Kidney tubule cell (primary cell): ENCODE data around the gene RFX8.
"Not testable (repeated sequence)": the region's sequence is repeated elsewhere in the genome, so short reads cannot be mapped to it uniquely, and the experiment has no call there.

Source experiments
- DNase-seq: peaks from one replicate; pipeline ENCODE4 v3.0.0-alpha.2; 2018; ENCODE audit warnings: low spot score

Gene RFX8

DNA sequence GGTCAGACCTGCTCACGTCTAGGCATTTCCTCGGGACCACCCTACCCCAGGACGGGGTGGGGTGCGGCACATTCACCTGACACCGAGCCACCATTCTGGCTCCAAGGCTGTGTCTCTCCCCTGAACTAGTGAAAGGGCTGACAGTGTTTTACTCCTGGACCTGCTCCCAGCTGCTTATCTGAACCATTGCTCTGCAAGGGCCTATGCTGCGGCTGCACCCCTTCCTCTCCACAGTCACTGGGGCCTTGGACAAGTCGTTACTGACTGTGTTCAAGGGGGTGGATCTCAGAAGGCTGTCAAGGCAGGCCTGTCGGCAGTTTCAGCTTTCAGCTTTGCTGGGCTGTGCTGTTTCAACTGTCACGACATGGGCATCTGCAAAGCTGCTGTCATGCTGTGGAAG, 99.3 kb downstream of the RFX8 start:
- DNase-seq: no peak

DNA sequence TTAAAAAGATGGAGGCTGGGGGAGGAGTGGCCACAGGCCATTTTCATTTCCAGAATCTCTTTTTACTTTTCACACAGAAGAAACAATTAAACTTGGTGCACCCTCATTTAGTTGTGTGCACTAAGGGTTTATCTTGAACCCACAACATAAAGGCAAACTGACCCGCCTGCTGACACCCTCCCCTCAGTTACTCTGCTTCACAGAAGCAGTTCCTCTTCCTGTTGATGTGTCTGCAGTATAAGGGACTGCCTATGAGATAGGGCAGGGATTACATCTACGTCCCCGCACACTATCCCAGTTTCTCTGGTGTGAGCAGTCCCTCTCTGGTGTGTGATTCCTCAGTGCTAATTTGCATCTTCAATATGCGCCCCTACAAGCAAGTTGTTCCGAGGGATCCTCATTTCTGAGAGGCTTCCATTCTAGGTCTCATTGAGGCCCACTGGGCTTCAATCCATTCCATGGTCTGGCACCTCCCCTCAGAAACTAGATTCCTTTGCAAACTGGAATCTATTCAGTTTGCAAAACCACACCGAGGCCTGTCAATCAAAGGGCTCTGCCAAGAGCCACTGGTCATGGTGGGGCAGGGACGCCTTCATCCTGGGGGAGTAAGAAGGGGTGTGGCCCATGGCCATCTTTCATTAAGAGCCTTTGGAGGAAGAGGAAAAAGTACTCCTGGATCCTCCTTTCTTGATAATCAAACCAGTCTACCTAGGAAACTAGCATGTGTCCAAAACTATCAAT, 99.9 kb downstream of the RFX8 start:
- DNase-seq: no peak

DNA sequence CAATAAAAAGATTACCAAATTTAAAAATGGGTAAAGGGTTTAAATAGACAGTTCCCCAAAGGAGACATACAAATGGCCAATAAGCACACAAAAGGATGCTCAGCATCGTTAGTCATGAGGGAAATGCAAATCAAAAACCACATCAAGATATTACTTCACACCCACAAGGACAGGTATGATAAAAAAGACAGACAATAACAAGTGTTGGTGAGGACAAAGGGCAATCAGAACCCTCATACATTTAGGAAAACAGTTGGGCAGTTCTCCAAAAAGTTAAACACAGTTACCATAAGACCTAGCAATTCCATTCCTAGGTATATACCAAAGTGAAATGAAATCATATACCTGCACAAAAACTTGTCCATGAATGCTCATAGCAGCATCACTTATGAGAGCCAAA, 102.1 kb downstream of the RFX8 start:
- DNase-seq: no peak

DNA sequence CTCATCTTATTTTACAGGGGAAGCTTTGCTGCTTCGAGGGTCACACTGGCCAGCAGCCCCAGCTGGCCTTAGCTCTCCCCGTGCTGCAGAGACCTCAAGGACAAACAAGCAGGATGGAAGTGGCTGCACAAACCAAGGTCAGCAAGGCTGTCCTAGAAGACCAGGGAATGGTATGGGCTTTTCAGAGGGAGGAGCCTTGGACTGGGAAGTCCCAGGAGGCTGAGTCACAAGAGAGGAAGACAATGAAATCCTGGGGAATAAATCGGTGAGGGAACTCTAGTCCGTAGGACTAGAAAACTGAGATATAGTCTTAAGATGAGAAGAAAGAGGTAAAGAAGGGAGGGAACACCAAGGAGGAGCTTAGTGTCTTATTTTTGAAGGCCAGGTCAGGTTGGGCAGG, 103.3 kb downstream of the RFX8 start:
- DNase-seq: peak; percentile 13

DNA sequence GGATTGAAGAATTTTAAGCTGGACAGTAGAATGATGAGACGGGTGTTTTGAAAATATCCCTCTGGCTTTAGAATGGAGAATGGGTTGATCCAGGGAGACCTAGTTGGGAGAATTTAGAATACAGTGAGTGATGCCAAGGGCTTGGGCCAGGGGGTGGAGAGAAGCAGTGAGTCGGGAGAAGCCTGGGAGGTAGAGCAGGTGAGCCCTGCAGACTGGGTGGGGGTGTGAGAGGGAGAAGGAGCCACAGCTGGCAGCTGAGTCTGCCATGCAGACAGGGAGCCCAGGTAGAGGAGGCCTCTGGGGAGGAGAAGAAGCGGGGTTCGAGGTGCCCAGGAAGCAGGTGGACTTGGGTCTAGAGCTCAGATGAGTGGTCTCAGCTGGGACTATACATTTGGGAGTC, 105.8 kb downstream of the RFX8 start:
- no peak for DNase-seq

DNA sequence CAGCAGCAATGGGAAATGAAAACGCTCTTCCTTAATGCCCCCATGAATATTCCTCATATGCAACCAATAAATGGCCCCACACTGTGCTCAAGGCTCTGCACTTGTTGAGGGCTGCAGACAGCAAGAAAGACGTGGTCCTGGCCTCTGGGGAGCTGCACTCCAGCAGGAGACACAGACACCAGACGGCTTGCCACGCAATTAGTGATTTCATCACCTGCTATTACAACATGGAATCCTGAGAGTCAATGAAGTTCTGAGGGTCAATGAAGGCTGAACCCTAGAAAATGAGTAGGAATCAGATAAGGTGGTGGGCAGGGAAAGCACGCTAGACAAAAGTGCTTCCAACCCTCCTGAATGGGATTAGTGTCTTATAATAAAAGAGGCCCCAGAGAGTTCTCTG, 106.5 kb downstream of the RFX8 start:
- DNase-seq: no peak

DNA sequence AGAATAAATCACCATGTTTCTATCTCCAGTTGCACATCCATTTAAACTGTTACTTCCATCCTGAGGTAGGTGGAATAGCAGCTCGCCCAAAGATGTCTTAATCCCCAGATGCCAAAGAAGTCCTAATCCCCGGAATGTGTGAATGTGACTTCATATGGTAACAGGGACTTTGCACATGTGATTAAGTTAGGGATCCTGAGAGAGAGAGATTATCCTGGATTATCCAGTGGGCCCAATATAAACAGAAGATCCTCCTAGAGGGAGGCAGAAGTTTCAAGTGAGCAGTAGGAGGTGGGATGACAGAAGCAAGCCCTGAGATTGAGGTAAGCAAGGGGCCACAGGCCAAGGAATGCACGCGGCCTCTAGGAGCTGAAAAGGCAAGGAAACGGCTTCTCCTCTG, 107.4 kb downstream of the RFX8 start:
- no peak for DNase-seq

DNA sequence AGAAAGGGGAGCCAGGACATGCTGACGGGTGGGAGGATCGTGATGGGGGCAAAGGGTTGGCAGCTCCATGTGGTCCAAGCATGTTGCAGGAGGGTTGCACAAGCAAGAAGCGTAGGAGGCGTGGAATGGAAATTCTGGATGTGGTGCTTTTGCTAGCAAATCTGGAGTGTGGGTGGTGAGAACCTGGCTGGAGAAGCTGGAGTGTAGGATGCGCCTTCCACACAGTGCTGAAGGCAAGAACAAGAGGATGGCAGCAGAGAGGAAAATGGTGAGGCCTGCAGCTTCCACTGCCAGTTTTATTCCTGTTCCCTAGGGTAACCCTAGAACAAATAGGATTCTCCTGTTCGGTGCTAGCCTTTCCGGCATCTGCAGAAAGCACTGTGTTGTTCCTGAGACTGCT, 110.0 kb downstream of the RFX8 start:
- DNase-seq: no peak

DNA sequence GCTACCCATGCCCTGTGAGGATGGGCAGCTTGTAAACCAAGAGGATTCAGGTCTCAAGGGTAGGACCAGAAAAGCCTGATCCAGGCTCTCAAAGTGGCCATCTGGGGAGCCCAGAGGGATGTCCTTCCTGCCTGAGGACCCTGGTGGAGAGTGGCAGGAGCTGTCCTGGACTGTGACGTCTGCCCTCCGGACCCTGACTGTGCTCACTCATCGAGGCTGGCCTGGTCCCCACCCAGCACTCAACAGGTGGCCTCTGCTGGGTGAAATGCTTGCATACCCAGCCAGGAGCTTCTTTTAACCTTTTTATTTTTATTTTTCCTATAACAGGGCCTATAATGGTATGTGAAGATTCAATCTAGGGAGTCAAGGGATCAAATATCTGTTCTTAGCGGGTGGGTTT, 112.1 kb downstream of the RFX8 start:
- no peak for DNase-seq

DNA sequence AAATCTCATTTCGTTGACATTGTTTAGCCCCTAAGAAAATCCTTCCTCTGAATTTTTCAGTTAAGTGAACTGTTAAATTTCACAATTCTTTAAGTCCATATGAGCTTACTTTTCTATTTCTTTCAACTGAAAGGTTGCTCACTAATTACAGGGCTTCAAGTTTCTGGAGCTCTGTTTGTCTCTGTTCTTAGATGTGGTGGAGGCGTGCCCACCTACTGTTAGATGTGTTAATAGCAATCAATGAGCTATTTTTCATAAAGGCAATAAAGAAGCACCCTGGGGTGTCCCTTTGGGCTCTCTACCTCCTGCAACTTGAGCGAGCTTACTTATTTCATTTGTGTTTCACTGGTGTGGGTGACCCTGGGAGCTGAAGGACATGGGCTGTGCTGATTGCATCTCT, 112.6 kb downstream of the RFX8 start:
- DNase-seq: no peak

DNA sequence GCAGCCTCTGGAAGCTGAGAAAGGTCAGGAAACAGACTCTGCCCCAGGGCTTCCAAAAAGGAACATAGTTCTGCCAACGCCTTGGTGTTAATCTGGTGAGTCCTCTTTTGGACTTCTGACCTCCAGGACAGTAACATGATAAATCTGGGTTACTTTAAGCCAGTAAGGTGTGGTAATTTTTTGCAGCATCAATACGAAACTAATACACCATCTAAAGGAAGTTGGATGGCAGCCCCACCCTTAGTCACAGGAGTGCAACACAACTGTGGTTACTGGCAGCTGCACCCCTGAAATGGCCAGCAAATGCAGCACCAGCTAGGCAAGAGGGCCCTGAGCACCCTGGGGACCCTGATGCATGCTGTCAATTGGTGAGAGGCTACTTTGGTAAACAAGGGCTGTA, 113.4 kb downstream of the RFX8 start:
- DNase-seq: no peak

DNA sequence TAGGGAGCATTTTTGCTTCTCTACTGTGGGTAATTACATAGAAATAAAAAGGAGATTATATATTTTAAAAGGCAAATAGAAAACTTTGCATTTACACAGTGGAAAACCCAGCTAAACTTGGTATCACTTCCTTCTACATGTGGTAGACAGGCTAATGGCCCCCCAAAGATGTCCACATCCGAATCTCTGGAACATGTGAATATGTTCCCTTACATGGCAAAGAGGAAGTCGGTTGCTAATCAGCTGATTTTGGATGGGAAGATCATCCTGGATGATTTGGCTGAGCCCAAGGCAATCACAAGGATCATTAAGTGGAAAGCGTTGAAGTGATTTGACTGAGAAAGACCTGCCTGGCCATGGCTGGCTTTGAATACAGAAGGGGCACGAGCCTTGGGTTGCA, 113.8 kb downstream of the RFX8 start:
- DNase-seq: no peak

DNA sequence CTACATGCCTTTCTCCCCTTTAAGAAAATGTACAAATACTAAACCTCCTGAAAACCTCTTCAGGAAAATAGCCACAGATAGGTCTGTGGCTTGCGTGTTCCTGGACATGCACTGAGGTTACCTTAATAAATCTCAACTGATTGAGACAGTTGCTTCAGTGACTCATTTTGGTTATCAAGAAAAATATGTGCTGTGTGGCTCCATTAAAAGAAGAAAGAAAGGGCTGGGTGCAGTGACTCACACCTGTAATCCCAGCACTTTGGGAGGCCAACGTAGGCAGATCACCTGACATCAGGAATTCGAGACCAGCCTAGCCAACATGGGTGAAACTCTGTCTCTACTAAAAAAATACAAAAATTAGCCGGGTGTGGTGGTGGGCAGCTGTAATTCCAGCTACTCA, 114.7 kb downstream of the RFX8 start:
- DNase-seq: peak; percentile 86

DNA sequence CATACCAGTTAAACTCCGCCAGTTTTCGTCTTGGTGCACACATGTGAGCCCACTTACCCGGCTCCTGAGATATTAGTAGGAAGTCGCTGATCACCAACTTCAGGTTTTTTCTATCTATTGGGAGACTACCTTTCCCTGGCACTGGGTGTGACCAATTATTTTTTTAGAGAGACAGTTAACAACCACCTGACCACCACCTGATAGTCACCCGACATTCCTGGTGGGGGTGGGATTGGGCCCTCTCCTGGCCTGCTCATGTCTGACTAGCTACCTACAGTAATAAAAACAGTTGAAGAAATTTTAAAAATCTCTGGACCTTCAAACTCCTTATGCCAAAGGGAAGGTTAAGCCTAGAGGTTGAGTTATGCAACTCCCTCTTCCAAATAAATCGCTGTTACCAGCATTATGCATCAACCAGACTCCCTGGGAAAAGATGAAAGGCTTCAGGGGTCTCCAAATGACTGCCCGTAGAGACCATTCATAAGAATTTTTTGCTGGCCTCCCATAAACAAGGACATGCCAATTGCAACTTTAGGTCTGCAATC, 115.4 kb downstream of the RFX8 start:
- no peak for DNase-seq

DNA sequence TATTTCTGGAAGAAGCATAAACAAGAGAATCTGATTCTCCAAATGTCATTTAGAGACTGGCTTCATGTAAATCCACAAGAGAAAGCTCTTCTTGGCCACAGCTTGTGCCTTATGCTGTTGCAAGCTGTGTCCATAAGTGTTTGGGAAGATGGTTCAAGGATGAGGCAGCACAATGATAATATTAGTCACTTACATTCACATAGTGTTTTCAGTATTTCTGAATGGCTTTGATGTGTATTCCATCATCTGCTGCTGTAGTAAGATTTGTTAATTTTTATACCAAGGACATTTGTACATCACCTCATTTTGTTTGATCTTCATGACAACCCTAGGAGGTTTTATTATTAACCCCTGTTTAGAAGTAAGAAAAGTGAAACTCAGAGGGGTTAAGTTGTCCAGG, 117.5 kb downstream of the RFX8 start:
- DNase-seq: peak; percentile 79

DNA sequence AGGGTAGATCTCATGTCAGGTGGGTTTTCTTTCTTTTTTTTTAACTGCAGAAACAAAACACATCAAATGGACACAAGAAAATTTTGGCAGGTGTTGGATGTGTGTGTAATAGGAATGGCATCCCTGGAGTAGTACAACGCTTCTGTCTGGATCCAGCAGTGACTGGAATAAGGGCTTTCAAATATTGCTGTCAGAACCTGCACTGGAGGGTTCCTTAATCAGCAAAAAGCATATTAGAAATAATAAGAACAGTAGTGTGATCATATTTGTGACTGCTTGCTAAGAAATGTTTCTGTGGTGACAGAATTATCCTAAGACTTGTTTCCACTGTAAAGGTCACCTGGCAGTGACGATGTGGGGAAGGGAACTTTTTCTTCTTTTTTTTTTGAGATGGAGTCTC, 118.4 kb downstream of the RFX8 start:
- peak; percentile 34 for DNase-seq

DNA sequence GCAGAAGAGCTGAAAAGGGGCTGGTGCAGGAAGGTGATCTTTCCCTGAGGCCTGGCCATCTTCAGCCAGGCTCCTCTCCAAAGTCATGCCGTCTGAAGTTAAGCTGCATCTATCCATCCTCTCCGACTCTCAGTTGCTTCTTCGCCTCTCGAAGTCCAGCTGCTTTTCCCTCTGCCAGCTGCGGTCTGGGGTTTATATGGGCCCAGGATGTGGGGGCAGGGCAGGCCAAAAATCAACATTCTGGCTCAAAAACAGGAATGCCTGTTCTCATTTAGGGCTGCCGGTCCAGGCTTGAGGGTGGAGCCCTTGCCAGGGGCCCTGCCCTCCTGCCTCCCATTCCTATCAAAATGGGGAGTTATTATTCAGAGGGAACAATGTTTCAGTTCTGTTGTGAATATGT, 118.9 kb downstream of the RFX8 start:
- DNase-seq: no peak

DNA sequence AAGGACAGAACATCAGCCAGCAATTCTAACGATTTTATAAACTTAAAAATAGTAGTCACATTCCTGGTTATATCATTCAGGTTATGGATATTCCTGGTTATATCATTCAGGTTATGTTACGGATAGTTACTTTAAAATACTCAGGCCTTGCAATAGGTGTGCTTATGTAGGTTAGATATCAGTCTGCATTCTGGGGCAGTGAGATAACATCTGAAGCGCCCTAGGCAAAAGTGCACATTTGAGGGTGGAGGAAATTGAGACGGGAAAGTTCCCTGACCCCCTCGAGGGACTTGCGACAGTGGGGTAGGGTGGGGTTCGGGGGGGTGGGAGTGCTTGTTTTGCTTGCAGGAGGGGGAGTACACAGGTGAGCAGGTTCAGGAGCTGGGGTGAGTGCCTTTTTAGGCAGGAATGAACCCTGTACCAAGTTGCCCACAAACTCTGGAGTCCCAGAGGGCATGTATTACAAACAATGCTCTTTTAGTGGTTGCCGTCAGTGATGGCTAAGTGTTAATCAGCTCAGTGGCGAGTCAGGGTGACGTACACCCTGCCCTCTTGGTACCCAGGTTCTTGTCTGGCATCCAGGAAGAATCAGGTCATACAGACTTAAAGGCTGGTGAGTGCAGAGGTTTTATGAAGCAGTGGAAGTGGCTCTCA, 119.4 kb downstream of the RFX8 start:
- peak; percentile 48 for DNase-seq

DNA sequence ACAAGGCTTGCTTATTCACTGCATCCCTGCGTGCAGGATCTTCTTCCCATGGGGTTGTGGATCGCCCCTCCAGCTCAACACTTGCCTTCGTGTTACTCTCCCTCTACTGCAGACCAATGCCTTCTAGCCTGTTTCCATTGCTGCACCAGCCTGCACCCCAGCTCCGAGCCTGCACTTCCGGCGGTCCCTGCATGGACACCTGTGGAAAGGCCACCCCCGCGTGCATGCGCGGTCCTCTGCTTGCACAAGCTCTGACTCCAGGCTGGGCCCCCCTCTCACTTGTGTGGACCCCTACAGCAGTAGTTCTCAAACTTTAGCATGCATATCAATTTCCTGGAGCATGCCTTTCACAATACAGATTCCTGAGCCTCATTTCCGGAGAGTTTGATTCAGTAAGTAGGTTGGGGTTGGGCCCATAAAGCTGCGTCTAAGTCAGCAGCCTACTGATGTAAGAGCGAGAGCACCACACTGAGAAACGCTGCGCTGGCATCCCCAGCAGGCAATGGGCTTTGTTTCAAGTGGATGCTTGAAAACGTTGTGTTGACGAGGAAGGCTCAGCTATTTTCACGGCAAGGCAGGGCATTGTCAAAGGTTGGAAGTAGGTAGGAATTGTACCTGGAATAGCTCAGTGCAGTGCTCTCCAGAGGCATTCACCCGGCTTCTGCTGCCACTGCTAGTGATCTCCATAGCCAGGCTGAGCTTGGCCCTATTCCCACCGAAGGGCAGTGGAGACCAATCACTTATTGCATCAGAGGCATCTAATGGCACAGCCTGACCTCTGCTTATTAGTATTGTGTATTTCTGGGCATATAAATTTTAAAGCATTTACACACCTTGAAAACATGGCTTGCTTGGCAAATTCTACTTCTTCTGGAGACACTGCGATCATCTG, 120.2 kb downstream of the RFX8 start:
- no peak for DNase-seq

DNA sequence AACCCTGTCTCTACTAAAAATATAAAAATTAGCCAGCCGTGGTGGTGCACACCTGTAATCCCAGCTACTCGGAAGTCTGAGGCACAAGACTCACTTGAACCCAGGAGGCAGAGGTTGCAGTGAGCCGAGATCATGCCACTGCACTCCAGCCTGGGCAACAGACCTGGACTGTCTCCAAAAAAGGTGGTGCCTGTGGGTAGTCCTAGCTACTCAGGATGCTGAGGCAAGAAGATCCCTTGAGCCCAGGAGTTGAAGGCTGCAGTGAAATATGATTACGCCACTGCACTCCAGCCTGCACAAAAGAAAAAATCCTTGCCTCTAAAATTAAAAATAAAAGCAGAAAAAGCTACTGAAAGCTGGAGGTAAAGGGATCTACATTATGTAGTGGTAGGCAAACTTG, 122.3 kb downstream of the RFX8 start:
- DNase-seq: not testable (repeated sequence)

DNA sequence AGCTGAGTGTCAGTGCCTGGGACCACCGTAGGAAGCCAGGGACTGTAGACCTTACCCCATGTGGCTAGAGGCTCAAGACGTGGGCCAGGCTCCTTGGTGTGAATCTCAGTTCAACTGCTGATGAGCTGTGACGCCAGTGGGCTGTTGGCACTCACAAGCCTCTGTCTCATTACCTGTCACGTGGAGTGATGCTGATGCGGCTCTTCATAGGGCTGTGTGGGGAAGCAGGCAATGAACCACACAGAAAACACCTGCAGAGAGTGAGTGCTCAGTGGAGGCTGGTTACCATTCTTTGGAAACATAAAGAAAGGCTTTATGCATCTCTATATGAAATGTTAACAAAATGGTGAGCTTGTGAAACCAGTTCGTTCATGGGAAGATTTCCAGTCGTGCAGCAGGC, 123.7 kb downstream of the RFX8 start:
- DNase-seq: no peak

DNA sequence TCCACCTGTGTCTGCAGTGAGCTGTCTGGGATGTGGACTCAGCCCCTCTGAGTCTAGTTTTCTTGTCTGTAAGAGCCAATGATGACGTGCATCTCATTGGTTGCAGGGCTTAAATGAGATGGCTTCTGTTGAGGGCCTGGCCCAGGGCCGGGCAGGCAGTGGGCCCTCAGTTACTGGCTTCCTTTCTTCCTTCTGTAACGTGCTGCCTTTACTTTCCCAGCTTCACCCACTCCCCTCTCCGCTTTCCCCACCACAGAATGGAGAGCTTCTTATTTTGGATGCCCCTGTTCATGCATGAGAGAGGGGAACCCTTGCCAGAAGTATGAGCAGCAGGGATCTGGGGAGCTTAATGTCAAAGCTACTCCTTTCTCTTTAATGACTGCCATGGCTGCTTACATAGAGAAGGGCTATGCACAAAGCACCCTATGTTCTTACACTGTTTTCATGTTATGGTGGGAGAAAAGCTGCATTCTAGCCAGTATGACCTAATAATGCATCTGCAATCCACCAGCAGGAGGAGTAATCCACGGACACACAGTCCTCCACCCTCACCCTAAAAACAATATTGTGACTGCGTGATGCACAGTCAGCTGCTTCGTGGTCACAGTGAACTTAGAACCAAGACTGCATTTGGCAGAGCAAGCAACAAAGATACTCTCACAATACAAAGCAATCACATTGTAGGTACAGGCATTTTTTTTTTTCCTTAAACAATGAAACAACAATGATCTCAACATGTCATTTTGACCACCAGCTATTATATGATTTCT, 124.8 kb downstream of the RFX8 start:
- DNase-seq: peak; percentile 37
